HEK293T (cell line): Measurements from ENCODE around the gene PAQR9.

Experiments
- CTCF ChIA-PET: fragments of 350-600 bp; formaldehyde crosslinking; extraction: SDS; loops from one replicate; lab custom pipeline; 2021; ENCODE audit warnings: antibody characterized with exemption, inconsistent platforms; lab: Yijun Ruan, JAX
- POLR2A ChIA-PET: fragments of 350-600 bp; formaldehyde crosslinking; extraction: SDS; loops from one replicate; lab custom pipeline; 2020; ENCODE audit warnings: antibody characterized with exemption, inconsistent platforms; lab: Yijun Ruan, JAX
- DNase-seq: peaks from one replicate; pipeline ENCODE4 v3.0.0; 2012; ENCODE audit warnings: mixed read lengths; ENCODE audit errors: extremely low spot score
- ARNT ChIP-seq: fragments of 450-650 bp; IDR thresholded peaks from 2 replicates; pipeline ENCODE4 v1.6.1; 2017; ENCODE audit warnings: mild to moderate bottlenecking
- BHLHE40 ChIP-seq: fragments of 450-650 bp; IDR thresholded peaks from 2 replicates; pipeline ENCODE4 v1.6.1; 2016; ENCODE audit warnings: mild to moderate bottlenecking, moderate library complexity, borderline replicate concordance
- CTBP1 ChIP-seq: fragments of 450-650 bp; IDR thresholded peaks from 2 replicates; pipeline ENCODE4 v1.6.1; 2016; ENCODE audit warnings: borderline replicate concordance
- ELF4 ChIP-seq: fragments of 450-650 bp; IDR thresholded peaks from 2 replicates; pipeline ENCODE4 v1.6.1; 2017; ENCODE audit warnings: antibody characterized with exemption
- FOXA1 ChIP-seq: fragments of 450-650 bp; IDR thresholded peaks from 2 replicates; pipeline ENCODE4 v1.6.1; 2016; ENCODE audit warnings: mild to moderate bottlenecking
- FOXK2 ChIP-seq: fragments of 450-650 bp; IDR thresholded peaks from 2 replicates; pipeline ENCODE4 v1.6.1; 2016; ENCODE audit warnings: mild to moderate bottlenecking
- FOXM1 ChIP-seq: fragments of 450-650 bp; IDR thresholded peaks from 2 replicates; pipeline ENCODE4 v1.6.1; 2017; ENCODE audit warnings: mild to moderate bottlenecking, borderline replicate concordance
- HDGF ChIP-seq: fragments of 450-650 bp; IDR thresholded peaks from 2 replicates; pipeline ENCODE4 v1.6.1; 2017; ENCODE audit warnings: antibody characterized with exemption, borderline replicate concordance
- L3MBTL2 ChIP-seq: fragments of 450-650 bp; conservative IDR thresholded peaks from 2 replicates; pipeline ENCODE4 v1.6.1; 2016; ENCODE audit warnings: mild to moderate bottlenecking
- LEF1 ChIP-seq: fragments of 450-650 bp; IDR thresholded peaks from 2 replicates; pipeline ENCODE4 v1.6.1; 2017; ENCODE audit warnings: mild to moderate bottlenecking, borderline replicate concordance
- NFRKB ChIP-seq: fragments of 450-650 bp; IDR thresholded peaks from 2 replicates; pipeline ENCODE4 v1.6.1; 2016; ENCODE audit warnings: mild to moderate bottlenecking, moderate library complexity
- SP1 ChIP-seq: fragments of 450-650 bp; IDR thresholded peaks from 2 replicates; pipeline ENCODE4 v1.6.1; 2017
- SUZ12 ChIP-seq: fragments of 450-650 bp; IDR thresholded peaks from 2 replicates; pipeline ENCODE4 v1.6.1; 2016; ENCODE audit warnings: mild to moderate bottlenecking
- TARDBP ChIP-seq: fragments of 450-650 bp; IDR thresholded peaks from 2 replicates; pipeline ENCODE4 v1.6.1; 2016
- ZNF384 ChIP-seq: fragments of 450-650 bp; IDR thresholded peaks from 2 replicates; pipeline ENCODE4 v1.6.1; 2016
- TF ChIP-seq, protein P1 (sequence below): fragments of 450-650 bp; IDR thresholded peaks from 2 replicates; pipeline ENCODE4 v1.6.1; 2016

PAQR9 gene

DNA sequence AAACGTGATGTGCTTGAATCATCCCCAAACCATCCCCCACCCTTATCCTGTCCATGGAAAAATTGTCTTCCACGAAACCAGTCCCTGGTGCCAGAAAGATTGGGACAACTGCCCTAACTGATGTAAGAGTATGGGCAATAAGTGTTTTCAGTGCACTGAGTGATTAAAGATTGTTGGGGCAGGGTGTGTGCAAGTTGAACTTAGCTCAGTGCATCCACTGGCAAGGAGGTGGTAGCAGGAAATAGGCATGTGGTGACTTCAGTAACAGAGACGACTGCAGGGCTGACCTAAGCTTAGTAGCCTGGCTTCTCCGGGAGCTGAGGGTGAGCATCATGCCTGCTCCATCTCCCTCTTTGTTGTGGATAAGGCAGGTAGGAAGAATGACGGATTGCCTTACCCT is 27.5 kb downstream of the PAQR9 start:
- CTCF ChIA-PET = no interaction called here
- no peak for DNase-seq
- POLR2A ChIA-PET = no interaction called here
- TF ChIP-seq FOXM1 = no peak
- TF ChIP-seq ZNF384 = no peak
- no peak for TF ChIP-seq CTBP1
- TF ChIP-seq L3MBTL2 = no peak
- TF ChIP-seq ARNT = no peak
- no peak for TF ChIP-seq SUZ12
- no peak for TF ChIP-seq SP1
- no peak for TF ChIP-seq FOXA1
- no peak for TF ChIP-seq ELF4
- TF ChIP-seq TARDBP = no peak
- TF ChIP-seq LEF1 = no peak
- TF ChIP-seq NFRKB = no peak

DNA sequence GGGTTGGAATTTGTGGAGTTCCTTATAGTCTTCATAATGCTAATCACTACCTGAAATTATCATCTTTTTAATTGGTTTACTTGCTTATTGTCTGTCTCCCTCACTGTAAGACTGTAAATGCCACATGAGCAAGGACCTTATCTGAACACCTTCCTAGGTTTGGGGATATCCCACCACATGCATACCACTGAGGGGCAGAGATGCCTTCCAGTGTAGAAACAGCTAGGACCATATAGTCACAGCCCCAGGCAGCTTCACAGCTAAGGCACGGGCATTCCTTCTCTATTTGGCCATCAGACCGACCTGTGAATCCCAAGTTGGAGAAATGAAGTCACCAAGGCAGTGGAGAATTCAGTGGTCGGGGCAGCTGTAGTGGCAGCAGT is 28.6 kb downstream of the PAQR9 start:
- ChIA-PET CTCF (no interaction called here), POLR2A (no interaction called here)
- TF ChIP-seq ZNF384 = no peak
- no peak for TF ChIP-seq ELF4
- TF ChIP-seq SP1 = no peak
- TF ChIP-seq L3MBTL2 = no peak
- TF ChIP-seq, protein P1, sequence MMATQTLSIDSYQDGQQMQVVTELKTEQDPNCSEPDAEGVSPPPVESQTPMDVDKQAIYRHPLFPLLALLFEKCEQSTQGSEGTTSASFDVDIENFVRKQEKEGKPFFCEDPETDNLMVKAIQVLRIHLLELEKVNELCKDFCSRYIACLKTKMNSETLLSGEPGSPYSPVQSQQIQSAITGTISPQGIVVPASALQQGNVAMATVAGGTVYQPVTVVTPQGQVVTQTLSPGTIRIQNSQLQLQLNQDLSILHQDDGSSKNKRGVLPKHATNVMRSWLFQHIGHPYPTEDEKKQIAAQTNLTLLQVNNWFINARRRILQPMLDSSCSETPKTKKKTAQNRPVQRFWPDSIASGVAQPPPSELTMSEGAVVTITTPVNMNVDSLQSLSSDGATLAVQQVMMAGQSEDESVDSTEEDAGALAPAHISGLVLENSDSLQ = no peak
- TF ChIP-seq FOXM1 = no peak
- no peak for TF ChIP-seq TARDBP
- DNase-seq = no peak

DNA sequence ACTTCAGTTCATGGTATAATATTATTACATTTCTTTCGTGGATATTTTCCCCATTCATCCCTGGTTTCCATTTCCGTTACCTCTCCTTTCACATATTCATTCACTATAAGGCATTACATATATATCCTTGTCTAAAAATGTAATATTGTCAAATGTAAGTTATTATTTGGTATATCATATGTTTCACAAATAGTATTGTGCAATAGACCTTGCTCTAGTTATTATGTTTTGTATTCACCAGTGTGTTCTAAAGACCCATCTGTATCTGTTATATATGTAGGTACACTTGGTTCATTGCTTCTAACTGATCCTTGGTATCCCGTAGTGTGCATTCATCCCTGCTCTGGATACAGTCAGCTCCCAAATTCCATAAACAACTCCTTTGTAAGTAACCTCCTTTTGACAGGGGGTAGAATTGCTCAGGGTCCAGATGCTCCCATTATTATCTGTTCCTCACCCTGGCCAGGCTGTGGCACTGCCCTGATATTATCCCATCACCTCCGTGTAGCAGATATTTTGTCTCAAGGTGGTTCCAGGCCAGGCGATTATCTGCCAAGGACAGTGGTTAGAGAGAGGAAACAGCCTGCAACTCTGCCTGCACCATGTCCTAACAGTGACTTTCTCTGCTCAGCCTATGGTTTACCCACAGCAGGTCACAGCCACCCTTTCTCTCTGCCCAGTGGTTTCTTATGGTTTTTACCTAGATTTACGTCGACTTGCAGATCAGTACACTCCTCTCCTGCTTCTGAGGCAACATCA is 29.2 kb downstream of the PAQR9 start:
- CTCF ChIA-PET = no interaction called here

DNA sequence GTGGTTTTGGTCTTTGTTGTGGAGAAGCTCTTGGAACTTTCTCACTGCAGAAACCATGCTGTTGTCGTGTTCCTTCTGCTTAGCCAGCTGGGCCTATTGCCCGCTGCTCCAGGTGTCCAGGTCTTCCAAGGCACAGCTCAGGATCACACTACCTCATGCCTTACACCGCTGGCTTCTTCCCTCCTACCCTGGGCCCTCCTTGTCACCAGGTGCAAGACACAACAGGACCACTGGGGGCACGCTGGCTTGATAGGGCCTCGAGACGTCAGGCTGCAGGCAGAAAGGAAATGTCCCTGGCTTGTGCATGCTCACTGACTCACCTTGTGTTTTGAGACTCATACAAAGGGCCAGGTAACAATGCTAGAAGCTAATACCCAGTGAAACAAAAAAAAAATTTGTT is 32.3 kb downstream of the PAQR9 start:
- peak; percentile 76 for DNase-seq
- POLR2A ChIA-PET = interaction anchor here (1.0 kb wide), 1 partner anchor 70 kb away, joined by 3 read pairs; the partner anchor contains the start of gene U2SURP
- CTCF ChIA-PET = interaction anchor here (0.7 to 1.7 kb wide), 4 partner anchors 9 to 60 kb away, joined by 3 to 13 read pairs (median 4); no protein-coding TSS in a partner anchor
- TF ChIP-seq L3MBTL2 (peak; percentile 43; the same call in 1 of the 2 replicates), BHLHE40 (no peak)

More for the DNA sequence above, 29.2 kb downstream of the PAQR9 start:
- no peak for DNase-seq
- POLR2A ChIA-PET = no interaction called here
- no peak for TF ChIP-seq FOXM1

DNA sequence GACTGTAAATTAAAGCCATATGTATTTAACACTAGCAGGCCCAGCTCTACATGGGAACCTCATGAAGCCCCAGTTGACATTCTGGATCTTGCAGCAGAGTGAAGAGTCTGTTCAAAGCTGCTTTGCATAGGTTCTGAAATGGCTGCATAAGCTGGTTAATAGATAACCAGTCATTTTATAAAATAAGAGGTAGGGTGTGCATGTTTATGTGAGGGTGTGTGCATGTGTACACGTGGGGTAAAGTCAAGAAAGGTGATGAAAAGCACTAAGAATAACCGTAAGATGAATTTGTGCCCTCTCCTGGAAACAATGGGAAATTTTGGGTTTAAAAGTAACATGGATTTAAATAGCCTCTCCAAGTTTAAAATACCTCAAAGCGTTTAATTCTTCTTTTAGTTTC is 33.0 kb downstream of the PAQR9 start:
- DNase-seq = no peak
- ChIA-PET POLR2A (interaction anchor here (1.0 kb wide), 1 partner anchor 71 kb away, joined by 3 read pairs; the partner anchor contains the start of gene U2SURP), CTCF (interaction anchor here (0.7 to 1.6 kb wide), 2 partner anchors 9 to 11 kb away, joined by 3 to 13 read pairs; no protein-coding TSS in a partner anchor)
- TF ChIP-seq L3MBTL2 (no peak), ELF4 (no peak), FOXK2 (no peak), ARNT (no peak), SUZ12 (no peak), BHLHE40 (no peak), SP1 (no peak), FOXA1 (no peak), LEF1 (no peak), ZNF384 (no peak), CTBP1 (no peak), TARDBP (no peak), HDGF (no peak), NFRKB (no peak), FOXM1 (no peak)
- TF ChIP-seq, protein P1 = no peak

DNA sequence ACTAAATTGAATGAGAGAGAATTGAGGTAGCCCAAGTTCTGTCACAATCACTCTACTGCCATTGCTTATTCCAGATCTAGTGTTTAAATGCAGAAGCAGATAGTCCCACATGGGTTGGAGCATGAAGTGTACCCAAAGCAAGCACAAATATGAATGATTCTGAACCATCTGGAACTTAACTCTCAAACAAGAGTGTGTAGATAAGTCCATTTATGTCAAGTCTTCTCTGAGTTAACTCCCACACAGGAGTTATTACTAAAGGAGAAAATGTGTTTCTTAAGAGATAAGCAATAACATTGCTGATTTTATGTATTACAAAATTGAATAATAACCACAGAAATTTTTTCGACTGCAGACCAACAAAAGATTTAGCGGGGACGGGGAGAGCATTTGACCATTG is 33.6 kb downstream of the PAQR9 start:
- POLR2A ChIA-PET = no interaction called here
- CTCF ChIA-PET = interaction anchor here (1.2 kb wide), 1 partner anchor 27 kb away, joined by 3 read pairs; no protein-coding TSS in a partner anchor
- DNase-seq = no peak
- TF ChIP-seq ELF4 (no peak), LEF1 (no peak), NFRKB (no peak), TARDBP (no peak), SP1 (no peak), FOXM1 (no peak), FOXA1 (no peak), L3MBTL2 (no peak)

DNA sequence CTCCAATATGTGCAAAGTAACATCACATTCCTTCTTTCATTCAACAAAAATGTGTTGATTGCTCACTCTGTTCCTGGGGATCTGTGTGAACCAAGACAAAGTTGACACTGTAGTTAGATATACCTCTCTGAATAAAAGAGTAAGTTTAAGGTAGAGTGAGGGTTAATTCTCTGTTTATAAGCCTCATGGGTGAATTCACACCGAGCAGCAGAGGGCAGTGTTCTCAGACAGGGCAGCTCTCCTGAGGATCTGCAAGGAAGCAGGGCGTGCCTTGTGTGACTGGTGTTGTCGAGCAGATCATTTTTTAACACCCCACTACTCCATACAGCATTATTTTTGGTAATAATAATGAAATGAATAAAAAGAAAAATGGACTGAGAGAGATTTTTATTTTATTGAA is 34.4 kb downstream of the PAQR9 start:
- TF ChIP-seq, protein P1 = no peak
- TF ChIP-seq SUZ12 = no peak
- TF ChIP-seq ZNF384 = no peak
- no peak for TF ChIP-seq ELF4
- no peak for TF ChIP-seq ARNT
- TF ChIP-seq NFRKB = no peak
- no peak for TF ChIP-seq BHLHE40
- no peak for TF ChIP-seq LEF1
- no peak for TF ChIP-seq FOXA1
- no peak for TF ChIP-seq HDGF
- no peak for TF ChIP-seq L3MBTL2
- TF ChIP-seq SP1 = no peak
- POLR2A ChIA-PET = no interaction called here
- CTCF ChIA-PET = interaction anchor here (1.0 to 1.2 kb wide), 2 partner anchors 12 to 26 kb away, joined by 3 read pairs; no protein-coding TSS in a partner anchor
- DNase-seq = peak; percentile 83
